ENCODE data around the gene PIK3R2.

GRCh38 chr19:18108897-18109296, 44.1 kb upstream of the PIK3R2 start:
- TF ChIP-seq CTCF (conservative IDR thresholded peaks at IDR 0.05 in 1 of 2, IDR thresholded peaks at IDR 0.05 in 1 of 2; ENCODE audit: extremely low read depth in 1 of 2, insufficient read depth in 1 of 2, low read depth in 1 of 2, low read length in 2 of 2) = no peak
- no peak for TF ChIP-seq EZH2 (IDR thresholded peaks at IDR 0.05; ENCODE audit: borderline replicate concordance, low read length)

All from mammary epithelial cell (primary cell).